ENCODE results near the gene SLC2A1. TPM values are rescaled to one million over a fixed set of nuclear protein-coding genes. Genes with fewer than 3 reads are reported as not detected.

SLC2A1 gene
- total RNA-seq, 2 donors from 2014 or later, result 25.0 to 51.5 TPM

- Histone ChIP-seq H3K27me3 (no peaks in the 10 kb centered on the region), H3K9me3 (no peaks in the 10 kb centered on the region), H3K27ac (no peak overlapping the region), H3K36me3 (no peaks in the 10 kb centered on the region), H3K4me3 (no peak overlapping the region), H3K4me1 (no peaks in the 10 kb centered on the region)
- TF ChIP-seq CTCF (IDR thresholded peaks at IDR 0.05), result no peak
- no peak for DNase-seq (ENCODE audit: low spot score)
Measured at GRCh38 chr1:42973286-42973685, 14.6 kb upstream of the SLC2A1 start.

- H3K4me1 ChIP-seq, result no peaks in the 10 kb centered on the region
- no peaks in the 10 kb centered on the region for H3K9me3 ChIP-seq
- no peak for TF ChIP-seq CTCF (IDR thresholded peaks at IDR 0.05)
- H3K4me3 ChIP-seq, result no peak overlapping the region
- no peak overlapping the region for H3K27ac ChIP-seq
- H3K27me3 ChIP-seq, result no peaks in the 10 kb centered on the region
- DNase-seq (ENCODE audit: low spot score), result no peak
- H3K36me3 ChIP-seq, result no peaks in the 10 kb centered on the region
Measured at GRCh38 chr1:42971841-42972291, 13.2 kb upstream of the SLC2A1 start.

GRCh38 chr1:42970143-42970542 is 11.5 kb upstream of the SLC2A1 start:
- Histone ChIP-seq H3K9me3 (no peaks in the 10 kb centered on the region), H3K27ac (no peak overlapping the region), H3K27me3 (no peaks in the 10 kb centered on the region), H3K4me1 (no peaks in the 10 kb centered on the region), H3K36me3 (no peaks in the 10 kb centered on the region), H3K4me3 (no peak overlapping the region)
- no peak for DNase-seq (ENCODE audit: low spot score)
- no peak for TF ChIP-seq CTCF (IDR thresholded peaks at IDR 0.05)

GRCh38 chr1:42968654-42969053 is 10.0 kb upstream of the SLC2A1 start:
- H3K4me1 ChIP-seq, result no peaks in the 10 kb centered on the region
- TF ChIP-seq CTCF (IDR thresholded peaks at IDR 0.05), result no peak
- H3K9me3 ChIP-seq, result no peaks in the 10 kb centered on the region
- DNase-seq (ENCODE audit: low spot score), result no peak
- no peaks in the 10 kb centered on the region for H3K27me3 ChIP-seq
- H3K4me3 ChIP-seq, result no peak overlapping the region
- no peaks in the 10 kb centered on the region for H3K36me3 ChIP-seq
- no peak overlapping the region for H3K27ac ChIP-seq

- Histone ChIP-seq H3K36me3 (no peaks in the 10 kb centered on the region), H3K4me1 (peaks cover 0 to 14% of the 10 kb centered on the region in 2 donors), H3K4me3 (no peak overlapping the region), H3K9me3 (no peaks in the 10 kb centered on the region), H3K27ac (no peak overlapping the region), H3K27me3 (no peaks in the 10 kb centered on the region)
- no peak for TF ChIP-seq CTCF (IDR thresholded peaks at IDR 0.05)
- DNase-seq (ENCODE audit: low spot score), result no peak
Measured at GRCh38 chr1:42966688-42967612, 8.3 kb upstream of the SLC2A1 start.
